Fibroblast of skin of scalp (primary cell): ENCODE data around the gene CST3.
"Not testable (repeated sequence)": the region's sequence is repeated elsewhere in the genome, so short reads cannot be mapped to it uniquely, and the experiment has no call there.

Experiments used
- DNase-seq: peaks from one replicate; pipeline ENCODE4 v3.0.0-alpha.2; 2013

Gene CST3

DNA sequence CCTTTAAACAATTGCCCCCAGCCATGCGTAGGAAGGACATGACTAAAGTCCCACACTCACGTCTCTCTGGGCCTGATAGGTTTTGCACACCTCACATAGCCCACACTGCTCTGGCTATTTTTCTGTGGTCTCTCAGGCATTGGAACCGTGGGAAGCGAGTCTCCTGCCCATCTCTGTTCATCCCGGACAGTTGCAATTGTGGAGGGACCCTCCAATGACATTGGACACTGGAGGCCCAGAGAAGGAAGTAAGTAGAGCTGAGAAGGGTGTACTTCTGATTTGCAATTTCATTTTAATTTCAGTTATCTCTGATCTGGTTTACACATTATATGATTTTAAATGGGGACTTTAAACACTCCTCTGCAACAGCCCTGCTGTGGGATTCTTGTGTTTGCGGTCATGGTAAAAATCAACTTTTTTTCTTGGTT, 23.3 kb upstream of the CST3 start:
- no peak for DNase-seq

DNA sequence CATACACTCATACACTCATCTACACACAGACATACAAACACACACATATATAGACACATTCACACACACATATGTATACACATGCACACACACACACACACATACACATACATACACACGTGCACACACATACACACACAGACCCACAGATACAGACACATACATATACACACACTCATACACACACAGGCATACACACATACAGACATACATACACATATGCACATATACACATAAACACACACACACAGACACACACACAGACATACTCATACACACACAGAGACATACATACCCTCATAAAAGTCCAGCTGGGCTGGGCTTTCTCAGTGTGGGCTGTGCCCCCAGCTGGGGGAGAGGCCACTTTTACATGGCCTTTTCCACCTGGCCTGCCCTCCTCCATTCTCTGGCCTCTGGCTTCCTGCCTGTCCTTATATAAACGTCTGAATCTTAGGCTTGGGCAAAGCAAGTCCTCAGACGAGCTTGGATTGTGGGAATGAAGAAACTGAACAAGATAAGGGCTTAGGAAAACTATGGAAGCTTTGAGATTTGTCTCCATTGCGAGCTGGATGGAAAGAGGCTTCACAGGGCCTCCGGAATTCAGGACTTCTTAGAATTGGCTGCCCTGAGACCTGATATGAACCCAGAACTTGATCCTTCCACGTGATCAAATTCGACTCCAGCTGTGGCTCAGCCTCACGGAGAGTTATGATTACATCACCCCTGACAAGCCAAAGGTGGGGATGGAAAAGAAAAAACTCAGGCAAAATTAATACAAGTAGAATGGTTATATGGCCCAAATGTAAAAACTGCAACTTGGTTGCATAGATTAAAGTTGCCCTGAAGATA, 22.5 kb upstream of the CST3 start:
- DNase-seq, result peak; percentile 27

DNA sequence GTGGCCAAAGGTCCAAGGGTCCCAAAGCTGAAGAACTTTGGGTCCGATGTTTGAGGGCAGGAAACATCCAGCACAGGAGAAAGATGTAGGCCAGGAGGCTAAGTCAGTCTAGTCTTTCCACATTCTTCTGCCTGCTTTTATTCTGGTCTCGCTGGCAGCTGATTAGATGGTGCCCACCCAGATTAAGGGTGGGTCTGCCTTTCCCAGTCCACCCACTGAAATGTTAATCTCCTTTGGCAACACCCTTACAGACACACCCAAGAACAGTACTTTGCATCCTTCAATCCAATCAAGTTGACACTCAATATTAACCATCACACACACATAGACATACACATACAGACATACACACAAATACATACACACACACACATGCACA, 21.8 kb upstream of the CST3 start:
- DNase-seq, result not testable (repeated sequence)

DNA sequence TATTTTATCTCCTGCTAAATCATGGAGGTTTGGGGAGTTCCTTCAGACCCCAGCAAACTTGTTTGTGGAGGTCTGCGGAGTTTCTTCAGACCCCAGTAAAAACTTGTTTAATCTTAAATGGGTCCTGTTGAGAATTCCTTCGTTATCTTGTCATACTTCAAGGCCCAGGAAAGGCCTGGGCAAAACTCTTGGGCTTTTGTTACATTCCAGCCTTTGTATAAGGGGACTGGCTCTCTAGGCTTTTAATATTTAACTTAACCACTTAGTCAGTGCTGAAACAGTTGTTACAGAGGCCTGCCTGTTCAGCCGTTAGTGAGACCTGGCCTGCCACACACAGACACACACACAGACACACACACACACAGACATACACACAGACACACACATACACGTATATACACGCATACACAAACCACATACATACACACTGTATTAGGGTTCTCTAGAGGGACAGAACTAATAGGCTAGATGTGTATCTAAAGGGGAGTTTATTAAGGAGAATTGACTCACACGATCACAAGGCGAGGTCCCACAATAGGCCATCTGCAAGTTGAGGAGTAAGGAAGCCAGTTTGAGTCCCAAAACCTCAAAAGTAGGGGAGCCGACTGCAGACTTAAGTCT, 21.3 kb upstream of the CST3 start:
- no peak for DNase-seq

DNA sequence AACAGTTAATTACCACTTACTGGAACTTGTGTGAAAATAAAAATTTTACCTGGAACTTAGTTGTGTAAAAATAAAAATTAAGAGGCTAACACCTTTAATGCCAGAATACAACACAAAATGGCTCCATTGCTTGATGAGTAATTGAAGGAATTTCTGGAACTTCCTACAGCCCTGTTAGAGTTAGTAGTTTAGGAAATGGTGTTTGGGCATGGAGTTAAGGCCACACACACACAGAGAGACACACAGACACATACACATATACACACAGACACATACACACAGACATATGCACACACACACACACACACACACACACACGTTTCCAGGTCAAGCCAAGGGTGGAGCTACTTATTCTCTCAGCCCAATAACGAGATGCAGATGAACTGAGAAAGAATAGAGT, 20.6 kb upstream of the CST3 start:
- no peak for DNase-seq

DNA sequence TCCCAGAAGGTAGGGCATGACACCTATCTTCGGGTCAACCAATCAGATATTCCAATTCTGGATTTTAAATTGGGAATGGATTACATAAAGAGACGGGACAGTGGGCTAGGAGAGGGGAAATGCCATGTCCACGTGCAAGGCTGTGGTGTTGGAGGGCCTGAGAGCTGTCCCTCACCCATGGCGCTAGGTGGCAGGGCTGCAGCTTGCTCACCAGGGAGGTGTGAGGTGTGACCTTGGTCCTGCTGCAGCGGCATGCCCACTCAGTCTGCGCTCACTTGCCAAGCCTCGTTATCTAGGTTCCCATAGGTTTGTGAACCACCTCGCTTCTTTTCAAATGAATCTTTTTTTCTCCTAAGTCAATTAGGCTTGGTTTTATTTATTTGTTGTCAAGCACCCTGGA, 19.4 kb upstream of the CST3 start:
- DNase-seq, result no peak

DNA sequence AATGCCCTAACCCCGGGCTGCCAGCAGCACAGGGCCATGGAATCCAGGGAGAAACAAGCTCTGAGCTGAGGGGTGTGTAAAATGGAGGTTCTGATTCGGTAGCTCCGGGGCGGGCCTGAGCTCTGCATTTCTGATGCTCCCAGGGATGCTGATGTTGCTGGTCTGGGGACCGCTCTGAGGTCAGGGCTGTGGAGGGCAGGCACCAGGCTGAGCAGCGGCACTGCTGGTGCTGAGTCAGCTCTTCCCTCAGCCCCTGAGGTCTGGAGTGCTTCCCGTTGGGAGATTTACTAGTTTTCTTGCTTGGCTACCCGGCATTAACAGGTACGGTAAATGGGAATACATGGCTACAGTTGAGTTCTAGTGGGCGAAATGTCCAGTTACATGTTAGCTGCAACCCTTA, 18.6 kb upstream of the CST3 start:
- DNase-seq, result no peak

DNA sequence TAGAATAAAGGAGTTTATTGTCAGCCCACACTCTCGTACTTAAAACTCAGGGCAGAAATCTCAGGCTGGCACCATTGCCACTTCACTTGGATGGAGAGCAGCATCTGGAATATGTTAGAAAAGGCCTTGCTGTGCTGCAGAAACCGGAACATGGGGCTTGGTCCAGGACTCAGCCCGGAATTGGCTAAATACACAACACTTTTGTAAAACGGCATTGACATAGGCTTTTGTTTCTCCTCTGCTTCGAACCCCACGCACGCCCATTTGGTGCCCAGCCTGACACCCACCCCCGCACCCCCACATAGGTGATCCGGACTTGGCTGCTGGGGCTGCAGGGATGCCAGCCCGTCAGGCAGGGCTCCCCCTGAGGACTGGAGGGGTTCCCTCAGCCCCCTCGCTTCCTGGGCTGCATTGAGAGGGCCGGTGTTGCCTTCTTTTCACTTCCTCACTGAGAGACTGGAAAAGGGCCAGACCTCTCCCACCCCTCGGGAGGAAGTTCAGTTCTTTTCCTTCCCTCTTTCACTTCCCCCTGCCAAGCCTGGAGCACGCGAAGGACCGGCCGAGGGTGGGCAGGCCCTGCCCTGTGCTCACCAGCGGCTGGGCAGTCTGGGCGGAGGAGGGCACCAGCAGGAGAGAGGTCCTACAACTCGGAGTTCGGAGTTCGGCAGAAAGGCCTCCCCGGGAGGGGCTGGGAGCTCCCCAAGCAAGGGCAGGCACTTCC, 17.9 kb upstream of the CST3 start:
- DNase-seq, result no peak

DNA sequence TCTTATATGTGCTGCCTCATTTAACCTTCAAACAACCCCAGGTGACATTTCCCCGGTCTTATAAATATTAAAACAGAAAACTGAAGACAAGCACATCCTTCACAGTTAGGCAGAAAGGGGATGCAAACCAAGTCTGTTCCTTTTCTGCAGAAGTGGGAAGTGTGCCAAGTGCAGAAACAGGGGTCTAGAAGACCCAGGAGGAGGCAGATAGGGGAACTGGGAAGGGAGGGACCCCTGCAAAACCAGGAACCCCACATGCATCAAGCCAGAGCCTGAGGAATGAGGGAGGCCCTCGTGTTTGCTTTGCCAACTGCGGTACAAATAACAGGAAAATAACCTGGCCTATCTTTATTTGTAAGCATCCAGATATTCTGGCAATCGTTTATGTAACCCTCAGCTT, 17.0 kb upstream of the CST3 start:
- DNase-seq, result no peak

DNA sequence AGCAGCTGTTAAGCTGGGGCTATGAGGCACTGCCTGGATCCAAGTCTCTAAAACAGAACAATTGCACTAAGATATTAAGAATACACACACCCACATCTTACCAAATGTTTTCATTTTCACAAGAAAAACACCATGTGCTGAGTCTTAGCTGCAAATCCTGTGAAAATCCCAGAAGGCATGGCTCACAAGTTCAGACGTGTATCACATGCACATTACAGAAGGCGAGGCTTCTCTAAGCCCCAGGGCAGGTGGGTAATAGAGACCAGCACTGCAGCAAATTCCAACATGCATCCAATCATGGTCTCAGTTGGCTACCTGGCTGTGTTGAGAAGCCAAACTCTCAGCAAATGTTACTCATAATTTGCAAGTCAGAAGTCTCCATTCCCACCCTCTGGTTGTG, 16.2 kb upstream of the CST3 start:
- DNase-seq, result no peak

DNA sequence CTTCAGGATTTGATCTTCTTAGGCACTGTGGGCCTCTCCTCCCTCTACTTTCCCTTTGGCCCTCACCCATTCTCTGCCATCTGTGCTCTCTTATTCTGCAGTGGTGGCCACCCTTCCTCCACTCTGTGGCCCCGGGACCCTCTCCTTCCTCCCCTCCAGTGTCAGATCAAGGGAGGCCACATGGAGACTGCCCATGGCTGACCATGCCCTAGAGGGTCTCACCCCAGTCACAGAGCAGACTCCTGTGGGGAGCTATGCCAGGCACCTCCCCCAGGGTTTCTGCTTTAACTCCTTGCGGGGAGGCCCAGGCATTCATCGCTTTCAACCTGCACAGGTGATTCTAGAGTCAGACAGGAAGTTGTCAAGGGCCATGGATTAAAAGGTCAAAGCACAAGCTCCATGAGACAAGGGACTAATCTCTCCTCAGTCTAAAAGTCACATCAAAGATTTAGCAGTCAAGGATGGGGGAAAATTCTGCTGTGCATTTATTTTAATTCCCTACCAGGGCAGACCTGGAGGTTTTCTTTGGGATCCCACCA, 15.7 kb upstream of the CST3 start:
- DNase-seq, result no peak

DNA sequence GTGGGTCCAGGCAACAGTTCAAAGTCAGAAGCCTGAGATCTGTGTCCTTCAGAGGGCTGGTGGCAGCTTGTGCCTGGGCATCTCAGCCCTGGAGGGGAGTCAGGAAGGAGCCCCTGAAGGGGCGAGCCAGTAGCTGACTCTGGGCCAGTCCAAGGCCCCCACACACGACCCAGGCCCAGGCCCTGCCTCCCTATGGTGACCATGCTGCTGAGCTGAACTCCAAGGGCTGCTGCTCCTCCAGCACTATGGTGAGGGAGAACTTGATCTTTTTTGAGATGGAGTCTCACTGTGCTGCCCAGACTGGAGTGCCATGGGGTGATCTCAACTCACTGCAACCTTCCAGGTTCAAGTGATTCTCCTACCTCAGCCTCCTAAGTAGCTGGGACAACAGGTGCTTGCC, 15.2 kb upstream of the CST3 start:
- no peak for DNase-seq

DNA sequence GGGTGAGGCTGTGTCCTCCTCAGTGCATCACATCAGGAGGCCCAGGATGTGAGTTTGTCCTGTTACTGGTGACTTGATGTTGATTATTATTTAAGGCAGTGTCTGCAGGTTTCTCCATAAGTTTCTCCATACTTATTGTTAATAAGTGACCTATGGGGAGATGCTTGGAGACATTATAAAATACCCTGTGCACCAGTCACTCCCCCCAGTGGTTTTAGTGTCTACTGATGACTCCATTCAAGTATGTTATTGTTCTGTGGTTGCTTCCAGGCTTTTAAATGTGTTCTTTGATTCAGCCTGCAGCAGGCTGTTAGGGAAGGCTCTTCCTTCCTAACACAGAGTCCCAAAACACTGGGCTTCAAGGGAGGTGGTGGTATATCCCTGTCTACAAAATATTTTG, 14.6 kb upstream of the CST3 start:
- peak; percentile 32 for DNase-seq

DNA sequence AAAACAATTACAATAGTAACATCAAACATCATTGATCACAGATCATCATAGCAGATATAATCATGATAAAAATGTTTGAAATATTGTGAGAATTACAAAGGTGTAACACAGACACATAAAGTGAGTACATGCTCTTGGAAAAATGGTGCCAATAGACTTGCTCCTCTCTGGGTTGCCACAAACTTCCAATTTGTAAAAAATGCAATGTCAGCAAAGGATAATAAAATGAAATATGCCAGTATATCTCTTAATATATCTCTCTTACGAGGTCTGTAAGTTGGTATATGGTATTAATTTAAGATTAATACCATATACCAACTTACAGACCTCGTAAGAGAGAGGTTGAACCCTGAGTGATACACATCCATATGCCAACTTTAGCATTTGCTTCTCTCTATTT, 13.4 kb upstream of the CST3 start:
- no peak for DNase-seq

DNA sequence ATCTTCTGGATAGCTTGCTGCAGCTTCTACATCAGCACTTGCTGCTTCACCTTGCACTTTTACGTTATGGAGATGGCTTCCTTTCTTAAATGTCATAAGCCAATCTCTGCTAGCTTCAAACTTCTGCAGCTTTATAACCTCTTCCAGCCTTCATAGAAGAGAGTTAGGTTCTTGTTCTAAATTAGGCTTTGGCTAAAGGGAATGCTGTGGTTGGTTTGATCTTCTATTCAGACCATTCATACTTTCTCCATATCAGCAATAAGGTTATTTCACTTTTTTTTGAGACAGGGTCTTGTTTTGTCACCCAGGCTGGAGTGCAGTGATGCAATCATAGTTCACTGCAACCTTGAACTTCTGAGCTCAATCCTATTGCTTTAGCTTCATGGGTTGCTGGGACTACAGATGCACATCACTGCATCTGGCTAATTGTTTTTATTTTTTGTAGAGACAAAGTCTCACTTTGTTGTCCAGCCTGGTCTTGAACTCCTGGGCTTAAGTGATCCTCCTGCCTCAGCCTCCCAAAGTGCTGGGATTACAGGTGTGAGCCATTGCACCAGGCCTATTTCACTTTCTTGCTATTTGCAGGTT, 12.2 kb upstream of the CST3 start:
- DNase-seq, result no peak

DNA sequence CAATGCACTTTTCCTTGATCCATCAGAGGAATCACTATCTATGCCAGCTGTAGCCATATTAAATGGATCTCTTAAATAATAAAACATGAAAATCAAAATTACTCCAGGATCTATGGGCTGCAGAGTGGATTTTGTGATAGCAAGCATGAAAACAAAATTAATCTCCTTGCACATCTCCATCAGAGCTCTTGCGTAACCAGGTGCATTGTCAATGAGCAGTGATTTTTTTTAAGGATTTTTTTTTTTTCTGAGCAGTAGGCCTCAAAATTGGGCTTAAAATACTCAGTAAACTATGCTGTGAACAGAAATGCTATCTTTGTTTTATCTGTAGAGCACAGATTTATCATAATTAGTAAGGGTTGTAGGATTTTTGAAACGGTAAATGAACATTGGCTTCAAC, 11.5 kb upstream of the CST3 start:
- no peak for DNase-seq

DNA sequence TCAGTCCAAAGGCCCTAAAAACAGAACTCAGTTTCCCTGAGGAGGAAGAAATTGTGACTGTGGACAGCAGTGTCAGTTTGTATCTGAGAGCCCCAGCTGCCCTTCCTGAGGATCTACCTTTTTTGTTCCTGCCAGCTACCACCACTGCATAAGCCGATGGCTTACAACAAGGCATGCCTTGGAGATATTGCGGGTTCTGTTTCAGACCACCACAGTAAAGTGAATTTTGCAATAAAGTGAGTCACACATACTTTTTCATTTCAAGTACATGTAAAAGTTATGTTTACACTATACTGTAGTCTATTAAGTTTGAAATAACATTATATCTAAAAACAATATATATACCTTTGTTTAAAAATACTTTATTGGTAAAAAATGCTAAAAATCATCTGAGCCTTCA, 9.6 kb upstream of the CST3 start:
- no peak for DNase-seq

DNA sequence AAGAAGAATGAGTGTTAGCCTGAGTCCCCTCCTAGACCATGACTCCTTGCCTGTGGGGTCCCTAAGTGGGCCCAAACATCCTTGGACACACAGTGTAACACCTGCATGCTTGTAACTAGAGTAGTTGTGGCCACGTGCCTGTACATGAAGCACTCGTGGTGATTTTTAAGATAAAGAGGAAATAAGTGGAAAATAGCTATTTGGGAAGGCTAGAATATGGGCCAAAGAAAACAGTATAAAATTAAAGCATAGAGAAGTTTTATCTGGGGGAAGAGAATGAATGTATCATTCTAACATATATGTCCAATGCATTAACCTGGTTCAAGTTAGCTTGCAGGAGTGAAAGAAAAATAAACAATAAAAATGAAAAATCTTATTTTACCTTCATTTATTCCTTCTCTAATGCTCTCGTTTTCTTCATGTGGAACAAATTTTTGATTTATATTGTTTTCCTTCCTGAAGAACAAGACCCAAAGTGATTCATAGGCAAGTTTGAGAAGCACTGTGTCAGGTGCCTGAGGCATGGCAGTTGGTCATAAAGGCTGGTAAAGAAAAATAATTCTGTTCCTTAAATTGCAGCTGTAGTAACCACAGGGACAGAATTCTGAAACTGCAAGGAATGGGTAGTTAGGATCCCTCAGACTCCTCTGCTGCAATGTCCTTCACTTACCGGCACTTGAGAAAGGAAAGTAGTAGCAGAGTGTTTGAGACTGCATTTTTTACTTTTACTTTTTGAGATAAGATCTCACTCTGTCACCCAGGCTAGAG, 8.5 kb upstream of the CST3 start:
- DNase-seq, result no peak

DNA sequence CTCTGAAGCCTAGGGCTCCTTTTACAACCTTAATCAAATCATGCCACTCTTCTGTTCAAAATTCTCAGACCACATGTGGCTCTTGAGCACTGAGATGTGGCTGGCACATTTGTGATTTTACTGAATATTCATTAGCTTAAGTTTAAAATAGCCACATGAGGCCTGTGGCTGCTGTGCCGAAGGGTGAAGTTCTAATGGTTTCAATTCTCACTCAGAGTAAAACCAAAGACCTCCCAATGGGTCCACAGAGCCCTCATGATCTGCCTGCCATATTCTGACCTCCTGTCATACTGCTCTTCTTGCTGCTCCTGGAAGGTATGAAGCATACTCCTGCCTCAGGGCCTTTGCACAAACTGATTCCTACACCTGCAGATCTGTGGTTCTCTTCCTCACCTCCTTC, 7.8 kb upstream of the CST3 start:
- DNase-seq, result no peak

DNA sequence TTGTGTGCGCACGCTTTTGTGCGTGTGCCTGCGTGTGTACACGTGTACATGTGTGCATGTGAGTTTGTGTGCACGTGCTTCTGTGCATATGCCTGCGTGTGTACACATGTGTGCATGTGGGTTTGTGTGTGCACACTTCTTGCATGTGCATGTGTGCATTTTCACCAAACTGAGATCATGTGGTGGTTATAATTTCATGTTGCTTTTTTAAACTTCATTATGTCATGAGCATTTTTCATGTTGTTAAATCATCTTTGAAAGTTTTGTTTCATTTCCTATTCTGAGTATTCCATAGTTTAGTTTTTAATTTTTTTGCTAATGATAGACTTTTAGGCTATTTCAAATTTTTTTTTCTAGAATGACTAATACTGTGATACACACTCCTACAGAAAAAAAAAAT, 6.4 kb upstream of the CST3 start:
- no peak for DNase-seq

DNA sequence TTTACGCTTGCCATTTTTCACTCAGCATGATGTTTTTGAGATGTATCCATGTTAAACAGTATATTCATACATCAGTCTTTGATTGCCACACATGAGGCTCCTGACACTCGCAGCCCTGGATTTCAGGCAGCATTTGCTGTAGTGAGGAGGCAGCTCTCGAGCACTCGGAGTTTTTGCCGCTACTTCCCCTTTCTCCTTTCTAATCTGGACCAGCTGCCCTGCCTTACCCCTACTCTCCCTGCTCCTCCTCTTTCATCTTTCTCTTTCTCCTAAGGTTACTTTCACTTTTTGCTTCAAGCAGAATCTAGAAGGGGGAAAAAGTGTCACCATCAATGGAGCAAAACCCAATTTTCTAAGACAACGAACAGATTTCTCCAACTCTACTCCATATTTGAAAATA, 5.9 kb upstream of the CST3 start:
- no peak for DNase-seq
